Pancreas (tissue), 10 donors: ENCODE data around the gene CFAP54. TPM values are rescaled to one million over a fixed set of nuclear protein-coding genes. Genes with fewer than 3 reads are reported as not detected.
"Not testable (repeated sequence)": the region's sequence is repeated elsewhere in the genome, so short reads cannot be mapped to it uniquely, and the experiment has no call there.

ENCODE experiments used
- ATAC-seq, 4 donors: fragments of 200-7000 bp; cut with Tn5 transposase; one replicate each; pipeline versions ENCODE4 v1.8.0 to v1.9.1; 2020; ENCODE audit warnings: mild to moderate bottlenecking in 4 of 4, moderate library complexity in 4 of 4
- DNase-seq, 6 donors: peaks; one replicate each; pipeline ENCODE4 v3.0.0-alpha.2; 2020
- FAIRE-seq: peaks from 2 replicates; lab custom pipeline; 2012; peaks lifted over from hg19 to GRCh38; lab: Jason Lieb, UNC
- H3K27ac ChIP-seq, 4 donors: fragments of 200-600 bp; sonication (generic); 1 replicate in 3 of 4; 2 replicates in 1 of 4; pipeline versions ENCODE4 v1.5.0 to v1.8.0; 2020
- H3K27me3 ChIP-seq, 4 donors: fragments of 200-600 bp; one replicate each; pipeline ENCODE4 v1.8.0; 2021
- H3K36me3 ChIP-seq, 3 donors: fragments of 200-600 bp; sonication (generic) in 1 of 3; one replicate each; pipeline versions ENCODE4 v1.5.0 to v1.8.0; 2020 to 2021
- H3K4me1 ChIP-seq, 3 donors: fragments of 200-600 bp; one replicate each; pipeline ENCODE4 v1.8.0; 2021
- H3K4me3 ChIP-seq, 4 donors: fragments of 200-600 bp; sonication (generic) in 2 of 4; one replicate each; pipeline versions ENCODE4 v1.5.0 to v1.8.0; 2020 to 2021
- H3K9me3 ChIP-seq, 4 donors: fragments of 200-600 bp; one replicate each; pipeline ENCODE4 v1.8.0; 2021
- CTCF ChIP-seq, 4 donors: fragments of 200-600 bp; sonication (generic) in 3 of 4; IDR thresholded peaks; one replicate each; pipeline versions ENCODE4 v1.5.0 to v1.8.0; 2021; ENCODE audit warnings: antibody characterized with exemption in 4 of 4
- WGBS, 2 donors: extraction: QIAGEN DNeasy Blood & Tissue Kit; methylation state at CpG; one replicate each; pipeline ENCODE4 v1.1.7; 2013; 5-methylcytosine and 5-hydroxymethylcytosine counted together
- intact Hi-C, 3 donors: fragments of 100-400 bp; cut with DNase I; formaldehyde crosslinking; loops; one replicate each; pipeline versions ENCODE4 v1.11.1 to v1.14.2; 2022
- polyA plus RNA-seq, 2 donors: library from polyadenylated mRNA; stranded (reverse); fragments of 200-250 nt; gene quantifications; one replicate each; pipeline ENCODE4 v1.2.3, GENCODE V29; 2013
- total RNA-seq, 6 donors: library from RNA; stranded (reverse); fragmentation: NEBNext Ultra II Directional in 4 of 6; extraction: Animal tissue kit (Norgen Biotek cat#: 25700) in 4 of 6; gene quantifications; one replicate each; pipeline versions ENCODE4 v1.2.1 to v1.2.4, GENCODE V29; 2021 to 2023
- donor health status: healthy with polysubstance abuse.
- donor health status: DM: no; HTN: no; CAD: no; lungs with moderate emphysema.
- donor health status: DM: no; HTN: no; CAD: no.
- donor health status: control.
- donor health status: control.
- donor health status: Bipolar disorder and iron deficiency.
- donor health status: DM: yes; HTN: yes; CAD: no.
- donor health status: DM: no; HTN: no; CAD: no.
- donor health status: DM: no; HTN: no; CAD: no.
- donor health status: DM: yes; HTN: yes; CAD: no.

CFAP54 gene
- total and polyA plus RNA-seq, 8 donors: 0.02 to 0.21 (median 0.11) TPM

- Histone ChIP-seq H3K4me1 (no peaks in the 10 kb centered on the region), H3K36me3 (no peaks in the 10 kb centered on the region), H3K9me3 (no peaks in the 10 kb centered on the region), H3K27ac (no peak overlapping the region), H3K27me3 (no peaks in the 10 kb centered on the region), H3K4me3 (no peak overlapping the region)
- DNase-seq (no peak), ATAC-seq (no peak), FAIRE-seq (no peak)
- 71 to 82% methylated on average over 5 of the region's 5 CpGs for WGBS, 2 donors
- intact Hi-C loops: no loop called here
- no peak for TF ChIP-seq CTCF (IDR thresholded peaks at IDR 0.05)
These were observed 33.0 kb upstream of the CFAP54 start for GRCh38 chr12:96456265-96456974.

- no peak for FAIRE-seq
- no peak for DNase-seq
- Histone ChIP-seq H3K27me3 (no peaks in the 10 kb centered on the region), H3K27ac (no peak overlapping the region), H3K36me3 (no peaks in the 10 kb centered on the region), H3K4me3 (no peak overlapping the region), H3K4me1 (no peaks in the 10 kb centered on the region), H3K9me3 (no peaks in the 10 kb centered on the region)
- no peak for ATAC-seq
- no peak for TF ChIP-seq CTCF (IDR thresholded peaks at IDR 0.05)
- intact Hi-C loops: no loop called here
- WGBS, 2 donors: 74 to 82% methylated on average over 4 of the region's 4 CpGs
These were observed 32.0 kb upstream of the CFAP54 start for GRCh38 chr12:96457191-96457930.

DNA sequence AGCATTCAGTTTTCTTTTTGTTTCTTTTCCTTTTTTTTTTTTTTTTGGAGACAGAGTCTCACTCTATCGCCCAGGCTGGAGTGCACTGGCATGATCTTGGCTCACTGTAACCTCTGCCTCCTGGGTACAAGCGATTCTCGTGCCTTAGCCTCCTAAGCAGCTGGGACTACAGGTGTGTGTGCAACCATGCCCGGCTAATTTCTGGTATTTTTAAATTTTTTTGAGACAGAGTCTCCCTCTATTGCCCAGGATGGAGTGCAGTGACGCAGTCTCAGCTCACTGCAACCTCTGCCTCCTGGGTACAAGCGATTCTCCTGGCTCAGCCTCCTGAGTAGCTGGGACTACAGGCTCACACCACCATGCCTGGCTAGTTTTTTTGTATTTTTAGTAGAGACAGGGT lies 30.1 kb upstream of the CFAP54 start:
- ATAC-seq, H3K9me3 ChIP-seq, H3K4me3 ChIP-seq, FAIRE-seq, H3K4me1 ChIP-seq, H3K27ac ChIP-seq, intact Hi-C loops, H3K36me3 ChIP-seq, H3K27me3 ChIP-seq, DNase-seq: not testable (repeated sequence)
- WGBS, 2 donors: 86 to 92% methylated on average over 6 of the region's 6 CpGs

DNA sequence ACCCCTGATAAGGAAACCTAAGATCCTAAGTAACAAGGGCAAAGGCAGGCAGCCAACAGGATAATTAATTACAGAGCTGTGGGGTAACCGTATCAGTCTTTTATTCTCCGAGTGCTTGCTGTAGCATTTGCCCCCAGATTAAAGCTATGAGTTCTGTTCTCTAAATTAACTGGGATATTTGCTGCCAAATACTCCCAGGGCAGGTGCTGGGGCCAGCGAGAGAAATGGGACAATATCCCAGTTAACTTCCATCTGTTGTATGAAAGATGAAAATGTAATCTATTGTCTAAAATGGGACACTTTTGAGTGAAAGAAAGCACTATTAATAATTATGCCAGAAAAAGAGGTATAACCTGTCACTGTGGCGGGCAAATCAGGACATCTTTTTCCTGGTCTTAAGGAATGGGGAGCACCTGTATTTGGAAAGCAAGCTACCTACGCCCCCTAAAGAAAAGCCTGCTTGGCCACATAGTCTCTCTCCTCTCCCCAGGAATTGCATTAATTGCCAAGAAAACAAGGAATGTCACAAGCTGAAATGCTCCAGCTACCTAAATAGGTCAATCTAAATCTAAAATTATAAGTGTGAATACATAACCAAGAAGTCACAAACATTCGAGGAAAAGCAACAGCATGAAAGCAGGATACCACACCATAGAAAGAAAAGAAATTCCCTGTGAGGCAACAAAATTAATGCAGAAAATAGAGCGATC lies 26.7 kb upstream of the CFAP54 start:
- Histone ChIP-seq H3K9me3 (no peaks in the 10 kb centered on the region), H3K27ac (no peak overlapping the region), H3K27me3 (no peaks in the 10 kb centered on the region), H3K36me3 (no peaks in the 10 kb centered on the region), H3K4me1 (no peaks in the 10 kb centered on the region), H3K4me3 (no peak overlapping the region)
- ATAC-seq (no peak), FAIRE-seq (no peak), DNase-seq (no peak)
- intact Hi-C loops: no loop called here
- 68% methylated on average over 7 of the region's 7 CpGs for WGBS, 2 donors
- TF ChIP-seq CTCF (IDR thresholded peaks at IDR 0.05): no peak

GRCh38 chr12:96465896-96466295 lies 23.5 kb upstream of the CFAP54 start:
- Histone ChIP-seq H3K36me3 (no peaks in the 10 kb centered on the region), H3K9me3 (no peaks in the 10 kb centered on the region), H3K27me3 (no peaks in the 10 kb centered on the region), H3K4me3 (no peak overlapping the region), H3K4me1 (no peaks in the 10 kb centered on the region), H3K27ac (no peak overlapping the region)
- intact Hi-C loops: no loop called here
- TF ChIP-seq CTCF (IDR thresholded peaks at IDR 0.05): no peak
- ATAC-seq (no peak), DNase-seq (no peak), FAIRE-seq (no peak)
- WGBS, 2 donors: 76 to 80% methylated on average over 3 of the region's 3 CpGs
